PC-9 (cell line): ENCODE results near the gene CYBC1. TPM values are rescaled to one million over a fixed set of nuclear protein-coding genes. Genes with fewer than 3 reads are reported as not detected.

ENCODE experiments used
- BruUV-seq: library from RNA; stranded (reverse); fragments of 400-500 nt; replicated peaks from 2 replicates; lab custom pipeline; 2021; lab: Mats Ljungman, UMichigan
- CTCF ChIA-PET: fragments of 300-600 bp; sonication (Branson Sonifier 250); formaldehyde crosslinking; loops from one replicate; lab custom pipeline; 2022; ENCODE audit warnings: antibody characterized with exemption; lab: Charles Lee
- POLR2A ChIA-PET: fragments of 300-600 bp; sonication (Branson Sonifier 250); formaldehyde crosslinking; loops from one replicate; lab custom pipeline; 2022; ENCODE audit warnings: antibody characterized with exemption; ENCODE audit not compliant: unreplicated experiment; lab: Charles Lee
- DNase-seq, 2 experiments: peaks; one replicate each; pipeline versions ENCODE4 v3.0.0 to v3.0.0-alpha.2; 2015 to 2022; ENCODE audit warnings: mixed read lengths in 1 of 2
- H2AFZ ChIP-seq: fragments of 200-600 bp; sonication (generic); 2 replicates; pipeline ENCODE4 v1.8.1; 2017; ENCODE audit warnings: antibody characterized with exemption
- H3F3A ChIP-seq: fragments of 200-600 bp; sonication (generic); 2 replicates; pipeline ENCODE4 v1.8.1; 2017; ENCODE audit warnings: antibody characterized with exemption, mild to moderate bottlenecking, low read depth; ENCODE audit not compliant: insufficient read depth
- H3K27ac ChIP-seq: fragments of 200-600 bp; sonication (generic); 2 replicates; pipeline ENCODE4 v1.6.1; 2016; ENCODE audit warnings: mixed run types
- H3K27me3 ChIP-seq: fragments of 200-600 bp; sonication (generic); 2 replicates; pipeline ENCODE4 v1.6.1; 2016; ENCODE audit warnings: low read depth, mixed run types; ENCODE audit not compliant: insufficient read depth
- H3K36me3 ChIP-seq: fragments of 200-600 bp; sonication (generic); 2 replicates; pipeline ENCODE4 v1.6.1; 2016; ENCODE audit warnings: low read depth, mixed run types
- H3K4me1 ChIP-seq: fragments of 200-600 bp; sonication (generic); replicated peaks from 2 replicates; pipeline ENCODE4 v1.6.1; 2016; ENCODE audit warnings: mixed run types; ENCODE audit not compliant: insufficient read depth
- H3K4me2 ChIP-seq: fragments of 200-600 bp; sonication (generic); 2 replicates; pipeline ENCODE4 v1.6.1; 2017; ENCODE audit warnings: mixed run types
- H3K4me3 ChIP-seq: fragments of 200-600 bp; sonication (generic); 2 replicates; pipeline ENCODE4 v1.6.1; 2016; ENCODE audit warnings: mixed run types
- H3K79me2 ChIP-seq: fragments of 200-600 bp; sonication (generic); 2 replicates; pipeline ENCODE4 v1.6.1; 2017; ENCODE audit warnings: low read depth, mixed run types
- H3K9me2 ChIP-seq: fragments of 200-600 bp; sonication (generic); 2 replicates; pipeline ENCODE4 v1.8.1; 2017; ENCODE audit warnings: mild to moderate bottlenecking; ENCODE audit not compliant: insufficient read depth
- H3K9me3 ChIP-seq: fragments of 200-600 bp; sonication (generic); 2 replicates; pipeline ENCODE4 v1.8.1; 2016; ENCODE audit warnings: low read depth; ENCODE audit not compliant: insufficient read depth
- H4K20me1 ChIP-seq: fragments of 200-600 bp; sonication (generic); 2 replicates; pipeline ENCODE4 v1.8.1; 2017; ENCODE audit not compliant: insufficient read depth
- EZH2 ChIP-seq: fragments of 200-600 bp; sonication (generic); IDR thresholded peaks from 2 replicates; pipeline ENCODE4 v1.8.0; 2017; ENCODE audit warnings: antibody characterized with exemption, low read depth
- intact Hi-C: fragments of 100-400 bp; cut with micrococcal nuclease; formaldehyde crosslinking; loops from one replicate; pipeline ENCODE4 v1.10.0; 2022; ENCODE audit not compliant: unreplicated experiment
- total RNA-seq: library from RNA; stranded (reverse); gene quantifications from 2 replicates; pipeline ENCODE4 v1.2.3, GENCODE V29; 2021
- TF ChIP-seq, protein P1 (sequence below): fragments of 200-600 bp; sonication (generic); conservative IDR thresholded peaks from 2 replicates; pipeline ENCODE4 v1.6.1; 2017; ENCODE audit warnings: mixed run types, antibody characterized with exemption, mild to moderate bottlenecking, moderate library complexity

The CYBC1 gene
- total RNA-seq, 1 experiment from 2014 or later, result 78.4 TPM

DNA sequence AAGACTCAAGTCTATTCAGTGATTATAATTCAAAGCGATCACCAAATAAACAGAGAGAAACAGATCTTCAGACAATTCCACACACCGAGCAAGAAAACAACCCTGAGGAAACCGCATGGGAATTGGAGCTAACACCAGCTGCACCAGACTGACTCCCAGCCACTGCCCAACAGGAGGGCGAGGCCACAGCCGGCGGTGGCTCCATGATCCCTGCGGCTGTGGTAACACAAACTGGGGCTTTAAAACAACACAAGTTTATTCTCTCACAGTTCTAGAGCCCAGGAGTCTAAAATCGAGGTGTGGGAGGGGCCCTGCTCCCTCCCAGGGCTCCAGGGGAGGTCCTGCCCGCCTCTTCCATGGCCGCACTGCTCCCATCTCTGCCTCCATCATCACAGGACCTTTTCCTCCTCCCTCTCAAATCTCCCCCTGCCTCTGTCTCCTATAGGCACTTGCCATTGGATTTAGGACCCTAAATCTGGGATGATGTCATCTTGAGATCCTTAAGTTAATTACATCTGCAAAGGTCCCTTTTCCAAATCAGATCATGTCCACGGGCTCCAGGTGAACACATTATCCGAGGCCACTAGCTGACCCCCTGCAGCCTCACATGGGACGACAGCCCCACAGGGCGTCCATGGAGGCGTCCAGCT is 42.1 kb downstream of the CYBC1 start:
- Histone ChIP-seq H3K27ac (no peak overlapping the region), H3K9me3 (no peaks in the 10 kb centered on the region), H3K9me2 (no peaks in the 10 kb centered on the region), H3F3A (no peaks in the 10 kb centered on the region), H2AFZ (no peak overlapping the region), H3K27me3 (no peaks in the 10 kb centered on the region), H3K4me2 (no peak overlapping the region), H3K4me3 (no peak overlapping the region), H3K4me1 (no peaks in the 10 kb centered on the region), H4K20me1 (no peaks in the 10 kb centered on the region), H3K79me2 (no peaks in the 10 kb centered on the region), H3K36me3 (no peaks in the 10 kb centered on the region)
- no peak for DNase-seq
- intact Hi-C loops, result no loop called here
- no TSS peak for BruUV-seq
- POLR2A ChIA-PET, result no interaction called here
- TF ChIP-seq, protein P1, sequence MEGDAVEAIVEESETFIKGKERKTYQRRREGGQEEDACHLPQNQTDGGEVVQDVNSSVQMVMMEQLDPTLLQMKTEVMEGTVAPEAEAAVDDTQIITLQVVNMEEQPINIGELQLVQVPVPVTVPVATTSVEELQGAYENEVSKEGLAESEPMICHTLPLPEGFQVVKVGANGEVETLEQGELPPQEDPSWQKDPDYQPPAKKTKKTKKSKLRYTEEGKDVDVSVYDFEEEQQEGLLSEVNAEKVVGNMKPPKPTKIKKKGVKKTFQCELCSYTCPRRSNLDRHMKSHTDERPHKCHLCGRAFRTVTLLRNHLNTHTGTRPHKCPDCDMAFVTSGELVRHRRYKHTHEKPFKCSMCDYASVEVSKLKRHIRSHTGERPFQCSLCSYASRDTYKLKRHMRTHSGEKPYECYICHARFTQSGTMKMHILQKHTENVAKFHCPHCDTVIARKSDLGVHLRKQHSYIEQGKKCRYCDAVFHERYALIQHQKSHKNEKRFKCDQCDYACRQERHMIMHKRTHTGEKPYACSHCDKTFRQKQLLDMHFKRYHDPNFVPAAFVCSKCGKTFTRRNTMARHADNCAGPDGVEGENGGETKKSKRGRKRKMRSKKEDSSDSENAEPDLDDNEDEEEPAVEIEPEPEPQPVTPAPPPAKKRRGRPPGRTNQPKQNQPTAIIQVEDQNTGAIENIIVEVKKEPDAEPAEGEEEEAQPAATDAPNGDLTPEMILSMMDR, result no peak
- TF ChIP-seq EZH2, result no peak
- CTCF ChIA-PET, result no interaction called here

DNA sequence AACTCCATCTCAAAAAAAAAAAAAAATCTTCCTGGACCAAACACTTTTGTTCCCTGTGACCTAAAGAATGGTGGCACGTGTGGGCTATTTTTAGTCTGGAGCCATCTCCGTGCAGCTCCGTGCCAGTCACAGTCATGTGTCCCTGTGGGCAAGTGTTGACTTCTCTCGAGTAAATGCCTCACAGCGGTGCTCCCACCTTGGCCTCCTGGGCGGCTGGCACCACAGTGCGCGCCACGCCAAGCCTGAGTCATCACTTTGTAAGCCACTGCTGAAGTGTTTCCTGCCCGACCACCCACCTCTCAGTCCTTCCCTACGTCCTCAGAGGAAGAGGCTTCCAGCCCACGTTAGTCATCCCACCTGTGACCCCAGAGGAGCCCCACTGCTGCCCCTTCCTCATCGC is 43.3 kb downstream of the CYBC1 start:
- Histone ChIP-seq H3K27ac (no peak overlapping the region), H3K4me2 (no peak overlapping the region), H3F3A (no peaks in the 10 kb centered on the region), H3K79me2 (no peaks in the 10 kb centered on the region), H3K4me3 (no peak overlapping the region), H2AFZ (no peak overlapping the region), H3K27me3 (no peaks in the 10 kb centered on the region), H3K4me1 (no peaks in the 10 kb centered on the region), H3K36me3 (no peaks in the 10 kb centered on the region), H3K9me2 (no peaks in the 10 kb centered on the region), H3K9me3 (no peaks in the 10 kb centered on the region), H4K20me1 (no peaks in the 10 kb centered on the region)
- CTCF ChIA-PET, result no interaction called here
- intact Hi-C loops, result no loop called here
- DNase-seq, result no peak
- POLR2A ChIA-PET, result no interaction called here
- BruUV-seq, result no TSS peak
- no peak for TF ChIP-seq EZH2
- TF ChIP-seq, protein P1, result no peak

DNA sequence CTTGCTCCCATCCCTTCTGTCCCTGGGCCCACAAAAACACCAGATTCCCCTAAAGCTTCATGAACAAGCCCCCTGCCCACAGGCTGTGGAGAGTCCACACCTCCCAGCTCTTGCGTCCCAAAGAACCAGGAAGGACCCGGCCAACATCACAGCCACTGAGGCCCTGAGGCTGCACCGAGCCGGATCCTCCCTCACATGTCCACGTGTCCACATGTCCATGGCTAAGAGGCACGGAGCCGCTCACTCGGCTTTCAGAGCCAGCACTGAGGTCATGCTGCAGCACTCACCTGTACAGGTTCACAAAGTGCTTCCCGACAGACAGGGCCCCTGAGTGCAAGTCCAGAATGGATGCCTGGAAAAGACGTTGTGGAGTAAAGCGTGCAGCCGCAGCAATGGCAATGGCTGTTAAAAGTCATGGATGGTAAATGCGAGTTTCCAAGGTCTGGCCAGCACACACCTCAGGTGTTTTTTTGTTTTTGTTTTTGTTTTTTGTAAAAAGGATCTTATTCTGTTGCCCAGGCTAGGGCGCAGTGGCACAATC is 44.4 kb downstream of the CYBC1 start:
- no TSS peak for BruUV-seq
- Histone ChIP-seq H4K20me1 (no peaks in the 10 kb centered on the region), H3K9me3 (no peaks in the 10 kb centered on the region), H3F3A (no peaks in the 10 kb centered on the region), H3K4me3 (no peak overlapping the region), H2AFZ (no peak overlapping the region), H3K36me3 (no peaks in the 10 kb centered on the region), H3K9me2 (no peaks in the 10 kb centered on the region), H3K4me2 (no peak overlapping the region), H3K27ac (no peak overlapping the region), H3K27me3 (no peaks in the 10 kb centered on the region), H3K4me1 (no peaks in the 10 kb centered on the region), H3K79me2 (no peaks in the 10 kb centered on the region)
- TF ChIP-seq, protein P1, result no peak
- TF ChIP-seq EZH2, result no peak
- POLR2A ChIA-PET, result no interaction called here
- intact Hi-C loops, result no loop called here
- CTCF ChIA-PET, result no interaction called here
- DNase-seq, result no peak
